Measurements from ENCODE around the gene UNKL.
A peak's percentile ranks its signal among the peaks of the same experiment; 100 is the strongest.

UNKL gene

DNA sequence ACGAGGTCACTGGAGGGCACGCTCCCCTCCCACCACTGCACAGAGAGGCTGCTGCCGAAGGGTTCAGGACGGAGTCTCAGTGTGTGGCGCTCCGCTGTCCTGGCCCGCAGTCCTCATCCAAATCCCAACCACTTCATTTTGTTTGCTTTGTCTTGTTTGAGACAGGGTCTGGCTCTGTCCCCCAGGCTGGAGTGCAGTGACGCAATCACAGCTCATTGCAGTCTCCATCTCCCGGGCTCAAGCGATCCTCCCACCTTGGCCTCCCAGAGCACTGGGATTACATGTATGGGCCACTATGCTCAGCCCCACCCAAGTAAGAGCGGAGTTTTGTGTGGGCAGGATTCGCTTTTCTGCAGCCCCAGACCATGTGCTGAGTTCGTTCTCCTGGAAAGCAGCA lies 12.7 kb downstream of the UNKL start:
- DNase-seq: no peak

DNA sequence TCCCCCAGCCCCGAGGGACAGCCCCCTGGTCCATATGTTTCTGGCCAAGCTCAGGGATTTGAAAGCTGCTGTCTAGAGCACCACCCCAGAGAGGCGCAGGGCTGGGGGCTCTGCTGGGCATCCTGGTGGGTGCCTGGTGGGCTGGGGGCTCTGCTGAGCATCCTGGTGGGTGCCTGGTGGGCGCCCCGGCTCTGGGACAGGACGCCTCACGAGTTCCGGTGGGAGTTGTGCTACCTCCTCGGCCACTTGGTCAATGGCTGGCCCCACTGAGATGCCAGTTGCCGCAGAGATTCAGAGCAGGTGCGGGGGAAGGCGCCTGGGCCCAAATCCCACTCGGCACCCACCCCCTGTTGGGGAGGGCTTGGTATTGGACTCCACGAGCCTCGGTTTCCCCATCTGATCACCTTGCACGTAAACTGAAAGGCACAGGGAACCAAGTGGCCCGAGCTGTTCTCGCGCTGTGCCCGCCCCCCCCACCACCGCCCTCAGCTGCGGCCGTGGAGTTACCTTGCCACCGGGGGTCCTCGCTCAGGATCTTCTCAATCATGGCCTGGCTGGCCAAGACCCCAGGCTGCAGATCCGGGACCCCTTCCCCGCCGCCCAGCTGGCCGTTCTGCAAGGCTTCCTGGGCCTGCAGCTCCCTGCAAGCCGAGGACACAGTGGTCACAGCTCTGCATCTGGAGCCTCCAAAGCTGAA lies 13.3 kb downstream of the UNKL start:
- no peak for DNase-seq

DNA sequence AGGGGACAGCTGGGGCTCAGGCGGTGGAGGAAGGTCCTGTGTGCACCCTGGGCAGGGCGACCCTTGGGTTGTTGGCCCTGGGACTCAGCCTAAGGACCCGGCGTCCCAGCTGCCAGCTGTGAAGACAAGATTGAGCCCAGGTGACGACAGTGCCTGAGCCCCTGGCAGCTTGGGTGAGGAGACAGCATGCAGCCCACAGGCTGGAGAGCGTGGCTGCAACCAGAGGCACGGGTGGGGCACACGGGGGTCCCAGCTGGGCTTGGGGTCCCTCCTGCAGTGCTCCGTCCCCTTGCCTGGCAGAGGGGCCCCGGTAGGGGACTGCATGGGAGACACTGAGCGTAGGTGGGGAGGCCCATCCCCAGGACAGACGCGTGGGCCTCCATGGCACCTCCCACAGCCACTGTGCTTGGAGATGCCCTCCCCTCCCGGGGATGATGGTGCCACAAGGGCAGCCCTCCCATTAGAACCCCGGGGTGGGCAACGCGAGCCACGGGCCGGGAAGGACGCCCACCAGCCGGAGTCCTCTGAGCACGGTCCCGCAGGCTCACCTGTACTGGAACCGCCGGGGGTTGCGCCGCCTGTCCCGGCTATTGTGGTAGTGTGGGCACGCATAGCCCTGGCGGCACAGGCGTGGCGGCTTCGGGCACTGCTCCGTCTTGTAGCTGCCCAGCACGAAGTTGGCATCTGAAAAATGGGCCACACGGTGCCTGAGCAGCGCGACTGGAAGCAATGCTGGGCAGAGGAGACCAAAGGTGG lies 15.5 kb downstream of the UNKL start:
- DNase-seq: no peak

DNA sequence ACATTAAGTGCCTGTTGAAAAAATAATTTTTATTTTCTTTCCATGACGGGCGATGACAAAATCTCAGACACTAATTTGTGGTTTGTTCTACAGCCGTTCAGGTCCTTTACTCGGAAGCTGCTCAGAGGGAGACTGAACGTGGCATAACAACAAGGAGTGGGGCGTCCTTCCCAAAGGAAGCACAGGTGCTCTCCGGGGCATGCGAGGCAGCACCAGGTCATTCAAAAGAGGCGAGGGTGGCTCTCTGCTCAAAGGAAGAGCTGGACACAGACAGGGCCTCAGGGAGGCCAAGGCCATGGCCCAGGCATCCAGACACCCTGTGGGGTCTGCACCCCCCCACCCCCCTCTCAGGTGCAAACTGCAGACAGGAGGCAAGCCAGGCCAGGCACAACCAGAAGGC lies 16.2 kb downstream of the UNKL start:
- DNase-seq: no peak

DNA sequence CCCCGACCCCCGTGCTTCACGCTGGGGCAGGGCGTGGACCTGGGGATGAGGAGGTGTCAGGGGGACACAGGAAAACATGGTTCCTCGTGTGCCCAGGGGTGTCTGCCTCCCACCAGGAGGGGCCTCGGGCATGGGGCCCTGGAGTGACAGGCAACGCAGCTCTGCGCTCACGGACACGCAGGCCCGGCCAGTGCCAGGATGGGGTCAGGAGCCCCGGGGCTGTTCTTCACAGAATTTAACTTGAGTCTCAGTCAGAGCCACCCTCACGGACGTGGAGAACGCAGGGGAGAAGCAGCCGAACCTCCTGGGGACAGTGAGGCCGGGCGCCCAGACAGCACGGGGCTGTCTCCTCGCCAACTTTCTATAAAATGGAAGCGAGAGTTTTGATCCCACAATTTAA lies 16.7 kb downstream of the UNKL start:
- no peak for DNase-seq

DNA sequence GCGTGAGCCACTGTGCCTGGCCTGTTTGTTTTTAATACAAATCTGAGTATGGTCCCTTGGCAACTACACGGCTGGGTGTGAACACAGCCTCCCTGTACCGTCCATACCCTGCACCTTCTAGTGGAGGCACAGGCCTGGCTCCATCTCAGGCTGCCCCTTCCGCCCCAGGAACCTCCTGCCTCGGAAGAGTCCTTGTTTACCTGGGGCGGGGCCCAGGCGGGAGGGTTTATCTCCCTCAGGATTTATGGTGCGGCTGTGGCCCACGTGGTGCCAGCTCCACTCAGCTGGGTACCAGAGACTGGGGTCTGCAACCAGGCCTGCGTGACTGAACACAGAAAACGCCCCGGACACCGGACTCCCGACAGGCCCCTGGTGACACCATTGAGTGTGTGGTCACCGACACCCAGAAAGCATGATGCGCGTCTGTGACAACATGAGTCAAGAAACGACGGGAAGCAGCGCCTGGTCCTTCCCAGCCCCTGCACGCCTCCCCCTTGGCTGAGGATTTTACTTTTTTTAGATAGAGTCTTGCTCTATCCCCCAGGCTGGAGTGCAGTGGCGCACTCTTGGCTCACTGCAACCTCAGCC lies 19.0 kb downstream of the UNKL start:
- DNase-seq: no peak

DNA sequence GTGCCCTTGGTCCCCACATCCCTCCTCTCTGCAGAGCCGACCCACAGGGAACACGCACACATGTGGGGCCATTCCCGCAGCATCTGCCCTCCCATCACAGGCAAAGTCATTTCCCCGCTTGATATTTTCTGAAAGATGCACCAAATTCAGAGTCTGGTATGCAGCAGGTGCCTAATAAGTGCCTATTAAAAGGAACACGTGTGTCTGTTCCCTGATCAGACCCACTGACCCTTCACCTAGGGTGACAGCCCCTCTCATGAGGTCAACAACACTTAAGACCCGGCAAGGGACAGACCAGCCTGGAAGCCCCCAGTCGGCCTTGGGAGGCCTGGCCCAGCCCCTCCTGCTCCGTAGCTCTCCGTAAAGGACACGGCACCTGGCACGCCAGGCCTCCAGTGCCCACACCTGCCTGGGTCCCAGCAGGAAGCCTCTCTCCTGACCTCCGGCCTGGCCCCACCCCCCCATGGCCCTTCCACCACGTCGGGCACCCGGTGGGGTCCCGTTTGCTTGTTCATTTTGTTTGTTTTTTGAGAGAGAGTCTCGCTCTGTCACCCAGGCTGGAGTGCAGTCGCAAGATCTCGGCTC lies 20.0 kb downstream of the UNKL start:
- no peak for DNase-seq

DNA sequence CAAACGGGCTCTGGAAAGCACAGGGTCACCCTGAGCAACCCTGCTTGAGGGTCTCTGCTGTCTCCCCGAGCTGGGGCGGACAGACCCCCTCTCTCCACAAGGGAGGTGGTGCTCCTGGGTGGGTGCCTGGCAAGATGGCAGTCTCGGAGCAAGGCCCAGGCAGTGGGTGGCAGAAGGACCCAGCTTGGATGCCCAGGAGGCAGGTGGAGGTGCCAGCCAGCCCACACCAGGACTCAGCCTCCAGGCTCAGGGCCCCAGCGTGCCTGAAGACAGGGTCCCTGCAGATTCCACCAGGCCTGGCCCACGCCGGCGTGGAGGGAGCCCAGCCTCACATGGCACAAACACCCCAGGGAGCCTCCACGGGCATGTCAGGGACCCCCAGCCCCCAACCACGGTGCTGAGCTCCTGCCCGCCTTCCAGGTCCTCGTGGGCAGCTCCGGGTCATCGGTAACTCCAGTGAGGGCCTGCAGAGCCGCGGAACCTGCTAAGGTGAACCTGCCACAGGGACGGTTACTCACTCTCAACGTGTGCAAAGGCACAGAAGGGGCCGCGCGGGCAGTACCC lies 20.8 kb downstream of the UNKL start:
- DNase-seq: no peak

DNA sequence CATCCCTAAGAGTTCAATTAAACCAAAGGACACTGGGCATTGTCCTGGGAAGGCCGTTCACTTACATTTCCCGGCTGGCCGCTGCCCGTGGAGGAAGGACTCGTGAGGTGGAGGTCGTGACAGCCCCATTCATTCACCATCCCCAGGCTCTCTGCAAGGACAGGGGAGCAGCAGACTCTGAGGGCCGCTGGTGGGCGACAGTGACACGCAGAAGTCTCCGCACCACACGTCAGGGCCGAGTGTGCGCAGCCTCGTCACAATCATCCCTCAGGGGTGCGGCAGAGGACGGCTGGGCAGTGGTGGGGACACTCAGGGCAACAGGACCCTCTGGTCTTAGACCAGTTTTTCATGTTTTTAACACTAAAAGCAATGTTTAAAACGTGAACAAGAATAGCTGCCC lies 21.7 kb downstream of the UNKL start:
- no peak for DNase-seq

DNA sequence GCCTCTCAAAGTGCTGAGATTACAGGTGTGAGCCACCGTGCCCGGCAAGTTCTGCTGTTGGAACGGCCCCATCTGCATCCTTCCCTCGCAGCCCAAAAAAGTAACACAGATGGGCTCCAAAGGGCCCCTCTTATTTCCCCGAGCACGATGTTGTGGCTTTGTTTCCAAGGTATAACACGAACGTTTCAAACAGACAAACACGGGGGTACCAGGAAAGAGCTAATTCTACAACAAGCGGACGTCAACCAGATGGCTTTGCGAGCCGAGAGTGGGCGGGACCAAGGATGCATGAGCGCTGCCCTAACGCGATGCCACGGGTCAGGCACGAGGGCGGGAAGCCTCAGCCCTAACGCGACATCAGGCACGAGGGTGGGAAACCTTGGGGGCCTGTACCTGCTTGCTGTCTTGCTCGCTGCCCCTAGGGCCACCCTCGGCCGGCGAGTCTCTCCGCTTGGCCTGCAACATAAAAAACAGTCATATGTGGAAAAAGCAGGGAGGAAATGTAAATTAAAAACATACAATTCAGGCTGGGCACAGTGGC lies 24.2 kb downstream of the UNKL start:
- no peak for DNase-seq

DNA sequence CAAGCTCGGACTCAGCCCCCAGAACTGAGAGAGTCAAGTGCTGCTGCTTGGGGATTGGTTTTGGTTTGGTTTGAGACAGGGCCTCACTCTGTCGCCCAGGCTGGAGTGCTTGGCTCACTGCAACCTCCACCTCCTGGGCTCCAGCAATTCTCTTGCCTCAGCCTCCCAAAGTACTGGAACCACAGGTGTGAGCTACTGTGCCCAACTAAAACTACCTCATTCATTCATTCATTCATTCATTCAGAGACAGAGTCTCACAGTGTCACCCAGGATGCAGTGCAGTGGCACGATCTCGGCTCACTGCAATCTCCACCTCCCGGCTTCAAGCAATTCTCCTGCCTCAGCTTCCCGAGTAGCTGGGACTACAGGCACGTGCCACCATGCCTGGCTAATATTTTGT lies 24.7 kb downstream of the UNKL start:
- no peak for DNase-seq

DNA sequence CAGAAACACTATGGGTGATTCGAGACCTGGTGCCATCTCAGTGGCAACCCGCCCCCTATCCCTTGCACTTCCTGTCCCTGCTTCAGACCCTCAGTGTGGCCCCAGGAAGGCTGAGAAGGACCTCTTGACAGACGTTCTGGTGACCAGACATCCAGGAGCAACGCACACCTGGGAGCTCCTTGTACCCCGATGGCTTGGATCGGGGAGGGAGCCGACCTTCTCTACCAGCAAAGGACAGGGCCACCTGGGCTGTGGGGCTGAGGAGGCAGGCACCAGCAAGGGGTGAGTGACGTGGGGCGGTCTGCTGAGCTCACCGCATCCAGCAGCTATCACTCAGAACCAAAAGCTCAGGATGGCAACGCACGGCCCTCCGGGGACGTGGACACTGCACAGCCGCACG lies 27.2 kb downstream of the UNKL start:
- no peak for DNase-seq

DNA sequence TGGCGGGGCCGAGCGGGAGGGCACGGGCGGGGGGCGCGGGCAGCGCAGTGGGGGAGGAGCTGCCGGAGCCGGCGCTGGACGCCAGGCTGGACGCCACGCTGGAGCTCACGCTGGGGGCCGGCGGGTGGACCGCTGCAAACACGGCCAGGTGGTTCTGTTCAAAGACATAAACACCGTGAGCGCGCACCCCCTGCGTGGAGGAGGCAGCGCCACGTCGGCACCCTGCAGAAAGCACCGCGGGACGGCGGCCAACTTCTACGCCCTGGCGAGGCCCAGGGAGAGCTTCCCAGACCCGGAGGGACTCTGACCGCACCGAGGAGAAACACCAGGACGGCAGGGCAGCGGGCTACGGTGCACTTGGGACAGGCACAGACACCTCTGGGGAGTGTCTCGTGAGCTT lies 29.3 kb downstream of the UNKL start:
- DNase-seq: no peak

DNA sequence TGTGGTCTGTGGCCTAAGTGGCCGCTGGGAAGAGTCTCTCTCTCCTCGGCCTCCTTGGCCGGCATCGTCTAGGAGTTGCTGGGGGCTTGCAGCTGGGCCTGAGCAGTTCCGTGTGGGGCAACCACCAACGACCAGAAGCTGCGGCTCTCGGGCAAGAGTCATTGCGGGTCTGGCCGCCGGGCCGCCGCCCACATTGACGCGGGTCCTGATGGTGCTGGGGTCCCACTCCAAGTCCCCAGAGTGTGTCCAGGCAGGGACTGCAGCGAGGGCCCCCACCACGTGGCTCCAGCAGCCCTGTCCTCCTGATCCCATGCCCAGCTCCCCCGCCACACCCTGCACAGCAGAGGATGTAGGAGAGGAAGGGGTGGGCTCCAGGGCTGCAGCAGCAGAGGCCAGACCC lies 30.9 kb downstream of the UNKL start:
- no peak for DNase-seq

DNA sequence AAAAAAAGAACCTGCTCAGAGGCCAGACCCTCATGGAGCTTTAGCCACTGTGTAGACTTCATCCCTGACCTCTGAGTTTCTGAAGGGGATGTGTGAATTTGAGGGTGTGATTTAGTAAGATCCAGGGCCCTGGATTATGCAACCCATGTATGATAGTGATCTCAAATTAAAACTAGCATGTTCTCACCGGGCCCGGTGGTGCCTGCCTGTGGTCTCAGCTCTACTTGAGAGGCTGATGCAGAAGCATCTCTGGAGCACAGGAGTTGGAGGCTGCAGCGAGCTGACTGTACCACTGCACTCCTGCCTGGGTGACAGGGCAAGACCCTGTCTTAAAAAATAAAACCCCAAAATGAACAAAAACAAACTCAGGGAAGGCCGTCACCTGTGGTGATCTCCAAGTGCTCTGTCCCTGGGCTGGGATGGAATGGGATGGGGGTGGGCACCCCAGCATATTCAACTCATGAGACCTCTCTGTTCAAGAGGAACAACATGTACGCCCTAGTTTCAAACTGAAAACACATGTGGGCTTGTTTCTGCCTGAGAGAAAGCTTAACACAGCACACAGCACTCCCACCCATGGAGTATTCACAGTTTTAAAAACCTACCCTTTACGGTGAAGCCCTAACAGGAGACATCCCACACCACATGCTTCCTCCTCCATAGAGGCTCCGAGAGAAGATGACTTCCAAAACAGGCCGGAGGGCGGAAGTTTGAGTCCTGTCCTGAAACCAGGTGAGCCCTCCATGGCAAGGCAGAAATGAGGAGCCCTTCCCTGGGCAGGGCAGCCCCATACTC lies 32.7 kb downstream of the UNKL start:
- no peak for DNase-seq

DNA sequence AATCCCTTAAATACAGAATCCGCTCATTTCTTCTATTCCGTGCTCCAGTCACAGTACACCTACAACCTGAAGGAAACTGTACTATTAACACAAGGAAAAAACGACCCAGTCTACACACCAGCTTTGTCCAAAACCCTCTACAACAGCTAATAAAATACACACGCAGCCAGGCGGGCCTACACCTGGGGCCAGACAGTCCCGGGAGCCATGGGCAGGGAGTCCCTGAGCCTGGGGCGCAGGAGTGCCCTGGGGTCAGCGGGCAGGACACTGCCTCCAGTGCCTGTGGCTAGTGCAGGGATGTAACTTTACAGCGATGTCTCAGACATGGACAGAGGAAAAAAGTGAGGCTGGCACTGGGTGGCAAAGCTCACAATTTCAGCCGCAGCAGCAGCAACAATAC lies 34.3 kb downstream of the UNKL start:
- no peak for DNase-seq

DNA sequence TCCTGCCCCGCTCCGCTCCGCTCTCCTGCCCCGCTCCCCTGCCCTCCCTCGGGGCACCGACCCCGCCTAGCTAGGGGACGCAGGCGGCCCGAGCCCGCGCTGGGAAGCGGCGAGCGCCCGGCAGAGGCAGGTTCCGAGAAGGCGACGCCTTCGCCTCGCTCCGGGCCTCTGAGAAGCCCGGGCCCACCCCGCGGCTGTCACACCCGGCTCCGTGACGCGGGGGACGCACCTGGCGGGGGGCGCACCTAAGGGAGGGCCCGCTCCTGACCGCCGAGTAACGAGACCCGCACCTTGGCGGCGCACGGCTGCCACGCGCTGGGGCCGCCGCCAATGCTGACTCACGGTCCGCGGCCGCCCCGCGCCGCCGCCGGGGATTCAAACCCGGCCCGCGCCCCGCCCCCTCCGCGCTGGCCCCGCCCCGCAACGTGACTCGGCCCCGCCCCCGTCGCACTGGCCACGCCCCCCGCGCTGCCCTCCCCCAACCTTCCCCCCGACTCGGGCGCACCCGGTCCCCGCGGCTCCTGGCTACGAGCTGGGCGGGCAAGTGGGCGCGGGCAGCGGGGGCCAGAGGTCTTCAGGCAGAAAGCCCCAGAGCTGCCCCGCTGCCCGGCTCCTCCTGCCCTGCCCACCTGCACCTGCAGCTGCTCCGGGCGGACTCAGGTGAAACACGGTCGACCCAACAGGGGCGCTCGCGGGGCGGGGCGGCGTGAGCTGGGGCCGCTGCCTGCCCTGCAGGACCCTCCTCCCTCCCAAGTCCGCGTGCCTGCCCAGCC lies 35.0 kb downstream of the UNKL start:
- DNase-seq: peak; percentile 74

DNA sequence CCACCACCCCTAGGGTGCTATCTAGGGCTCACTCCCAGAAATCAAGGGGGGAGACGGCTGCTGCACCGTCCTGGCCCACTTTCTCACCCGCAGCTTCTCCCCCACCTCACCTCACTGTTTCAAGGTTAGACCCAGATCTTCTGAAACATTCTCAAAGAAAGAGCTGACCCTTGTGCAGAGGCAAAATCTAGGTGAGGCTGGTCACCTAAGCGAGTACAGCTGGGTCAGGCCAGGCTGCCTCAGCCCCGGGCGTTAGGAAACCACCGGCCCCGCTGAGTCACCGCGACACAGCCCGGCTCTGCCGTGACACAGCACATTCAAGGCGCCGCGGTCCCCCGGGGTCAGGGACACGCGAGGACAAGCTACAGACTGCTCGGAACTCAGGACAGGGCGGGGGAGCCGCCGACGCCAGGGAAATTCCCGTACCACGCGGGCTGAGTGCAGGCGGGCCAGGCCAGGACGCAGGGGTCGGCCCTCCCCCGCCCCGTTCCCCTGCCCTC lies 35.6 kb downstream of the UNKL start:
- no peak for DNase-seq

DNA sequence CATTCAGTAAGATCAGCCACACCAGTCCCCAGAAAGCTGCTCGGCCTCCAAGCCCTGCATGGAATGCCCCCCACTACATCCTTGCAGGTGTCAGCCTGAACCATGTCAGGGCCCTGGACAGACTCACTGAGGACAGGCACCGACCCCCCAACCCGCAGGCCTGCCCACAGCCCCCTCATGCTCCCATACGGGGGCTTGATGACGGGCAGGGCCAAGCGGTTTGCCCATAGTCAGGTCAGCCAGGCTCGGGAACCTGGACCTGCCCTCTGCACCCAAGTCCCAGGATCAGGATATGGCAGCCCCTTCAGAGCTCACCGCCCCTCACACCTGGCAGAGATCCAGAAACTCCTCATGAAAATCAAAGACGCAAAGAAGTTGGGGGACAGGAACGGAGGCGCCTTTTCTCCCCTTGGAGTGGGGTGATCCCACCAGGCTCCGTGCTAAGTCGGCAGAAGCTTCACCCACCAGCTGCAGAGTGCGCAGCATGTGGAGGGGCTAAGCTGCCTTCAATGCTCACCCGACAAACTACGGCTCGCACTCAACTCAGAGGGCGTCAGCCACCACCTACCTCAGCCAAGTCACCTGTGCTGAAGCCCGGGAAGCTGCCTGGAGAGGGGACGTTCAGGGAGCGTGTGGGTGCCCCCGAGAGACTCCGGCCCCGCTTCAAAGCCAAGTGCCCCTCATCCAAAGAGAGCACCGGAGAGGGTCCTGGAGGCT lies 36.3 kb downstream of the UNKL start:
- no peak for DNase-seq

DNA sequence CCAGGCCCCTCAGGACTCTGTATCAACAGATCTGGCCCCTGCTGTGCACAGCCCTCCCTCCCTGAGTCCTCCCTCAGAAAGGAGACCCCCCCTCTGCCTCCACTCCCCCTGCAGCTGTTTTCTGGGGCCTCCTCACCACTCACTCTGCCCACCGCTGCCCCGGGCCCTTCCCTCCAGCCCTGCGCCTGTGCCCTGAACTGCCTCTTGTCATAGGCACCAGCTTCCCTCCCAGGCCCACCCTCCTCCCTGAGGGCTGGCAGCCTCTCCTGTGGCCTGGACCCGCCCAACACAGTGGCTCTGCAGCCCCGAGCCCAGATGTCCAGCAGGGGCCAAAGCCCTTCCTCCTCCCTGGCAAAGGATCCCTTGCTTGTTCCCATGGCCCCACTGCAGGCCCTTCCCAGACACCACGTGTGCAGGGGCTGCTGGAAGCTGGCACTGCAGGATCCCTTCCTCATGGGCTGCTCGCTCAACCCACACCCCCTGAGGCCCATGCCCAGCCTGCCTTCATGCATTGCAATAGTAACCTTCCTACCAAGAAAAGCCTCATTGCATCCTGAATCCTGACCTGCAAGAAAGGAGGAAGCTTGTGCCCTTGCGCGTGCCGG lies 37.0 kb downstream of the UNKL start:
- no peak for DNase-seq

Data from right kidney (tissue), 1 donor.